ENCODE results near the gene CPXM1. TPM values are rescaled to one million over a fixed set of nuclear protein-coding genes. Genes with fewer than 3 reads are reported as not detected.

Gene CPXM1
- total and polyA plus RNA-seq, 9 of the 15 experiments (the other 6 are each of a cell fraction or from before 2014, with no cell fraction given) = 0.04 to 1.1 (median 0.37) TPM; not detected in 2

- TF ChIP-seq SIX5 (IDR thresholded peaks at IDR 0.05; ENCODE audit: borderline replicate concordance in 1 of 2, insufficient read depth in 1 of 2, low read depth in 1 of 2, low read length in 2 of 2) (no peak), POLR3A (IDR thresholded peaks at IDR 0.05; ENCODE audit: borderline replicate concordance, extremely low read depth, insufficient read depth, insufficient read length) (no peak)
These were observed 40.7 kb downstream of the CPXM1 start (continued) for GRCh38 chr20:2759603-2760296.

GRCh38 chr20:2759143-2759542 is 41.3 kb downstream of the CPXM1 start:
- intact Hi-C loops (cut with micrococcal nuclease) = no loop called here
- Histone ChIP-seq H3K27me3 (ENCODE audit: control insufficient read depth in 2 of 2, insufficient read depth in 2 of 2, low read length in 2 of 2) (peaks cover 0 to 11% of the 10 kb centered on the region in 2 experiments; a peak in 2 of 5 replicates), H3K79me2 (ENCODE audit: control insufficient read depth, insufficient read depth, low read length) (no peaks in the 10 kb centered on the region), H3K4me3 (no peak overlapping the region), H3K27ac (ENCODE audit: extremely low read depth, low read depth, low read length) (no peak overlapping the region), H3K9me1 (ENCODE audit: control insufficient read depth, insufficient read depth, low read length) (no peaks in the 10 kb centered on the region), H2AFZ (ENCODE audit: low read depth, low read length) (no peak overlapping the region), H3K36me3 (ENCODE audit: control insufficient read depth, insufficient read depth, low read length) (no peaks in the 10 kb centered on the region), H3K9ac (ENCODE audit: insufficient read depth in 1 of 2, low read depth in 2 of 2, low read length in 2 of 2) (no peak overlapping the region), H3K4me1 (replicated peaks in 1 of 2; ENCODE audit: control insufficient read depth in 2 of 2, insufficient read depth in 2 of 2, low read length in 2 of 2) (peaks cover 2 to 10% of the 10 kb centered on the region in 2 experiments; a peak in 4 of 5 replicates), H3K9me3 (replicated peaks; ENCODE audit: control insufficient read depth, insufficient read depth, low read depth, low read length) (no peaks in the 10 kb centered on the region), H4K20me1 (replicated peaks; ENCODE audit: control insufficient read depth, insufficient read depth, low read length) (no peaks in the 10 kb centered on the region), H3K4me2 (ENCODE audit: insufficient read depth, low read length) (no peak overlapping the region)
- 16% methylated on average over 7 of the region's 10 CpGs for WGBS (ENCODE audit: insufficient coverage, low coverage, missing lambda C conversion rate)
- ChIA-PET CTCF (ENCODE audit: low intra/inter-chr PET ratio) (no interaction called here), POLR2A (interaction anchor here (0.7 kb wide), 1 partner anchor 163 kb away, joined by 3 read pairs; no protein-coding TSS in a partner anchor)
- in situ Hi-C loops (cut with MboI) = loop anchor here (5.0 to 10.0 kb wide), 2 partner anchors 88 to 236 kb away; no protein-coding TSS in a partner anchor
- FAIRE-seq = no peak
- no peak for ATAC-seq
- BruUV-seq (replicated peaks) = no TSS peak
- no peak for DNase-seq (ENCODE audit: extremely low read depth in 1 of 4, low spot score in 3 of 4)
- no peak for TF ChIP-seq NFE2L1 (tag; IDR thresholded peaks at IDR 0.05; ENCODE audit: borderline replicate concordance, low read depth)
- no peak for TF ChIP-seq YY1 (IDR thresholded peaks at IDR 0.05; ENCODE audit: borderline replicate concordance in 1 of 3, control insufficient read depth in 1 of 3, extremely low read depth in 1 of 3, insufficient read depth in 3 of 3, insufficient read length in 1 of 3, insufficient replicate concordance in 2 of 3, low read depth in 1 of 3, low read length in 2 of 3)
- no peak for TF ChIP-seq RREB1 (CRISPR knock-in tag; IDR thresholded peaks at IDR 0.05)
- TF ChIP-seq ZNF511 (CRISPR knock-in tag; IDR thresholded peaks at IDR 0.05) = no peak
- no peak for TF ChIP-seq MTA3 (IDR thresholded peaks at IDR 0.05; ENCODE audit: borderline replicate concordance)

Measured in K562 (cell line).